CD14-positive monocyte (primary cell): ENCODE measurements around the gene CENPF. TPM values are rescaled to one million over a fixed set of nuclear protein-coding genes. Genes with fewer than 3 reads are reported as not detected.

ENCODE experiments used
- DNase-seq, 3 donors: peaks; one replicate each; pipeline ENCODE4 v3.0.0-alpha.2; 2011 to 2022
- H2AFZ ChIP-seq: 2 replicates; pipeline ENCODE4 v1.6.0; 2012; ENCODE audit warnings: mild to moderate bottlenecking, low read depth, low read length, inconsistent platforms; ENCODE audit not compliant: insufficient read depth, poor library complexity, severe bottlenecking
- H3K27ac ChIP-seq, 2 donors: 1 replicate in 1 of 2; 2 replicates in 1 of 2; pipeline ENCODE4 v1.5.1; 2012 to 2013; ENCODE audit warnings: low read length in 2 of 2, control low read depth in 1 of 2, inconsistent platforms in 1 of 2, low read depth in 1 of 2, mild to moderate bottlenecking in 1 of 2
- H3K27me3 ChIP-seq, 2 donors: one replicate each; pipeline versions ENCODE4 v1.6.0 to v1.6.1; 2011 to 2013; ENCODE audit warnings: low read length in 2 of 2; ENCODE audit not compliant: control insufficient read depth in 2 of 2, insufficient read depth in 2 of 2
- H3K36me3 ChIP-seq, 2 donors: replicated peaks in 1 of 2; 1 replicate in 1 of 2; 2 replicates in 1 of 2; pipeline versions ENCODE4 v1.5.1 to v1.6.1; 2012 to 2013; ENCODE audit warnings: low read length in 2 of 2, control low read depth in 1 of 2, inconsistent platforms in 1 of 2, mild to moderate bottlenecking in 1 of 2; ENCODE audit not compliant: insufficient read depth in 2 of 2, control insufficient read depth in 1 of 2
- H3K4me1 ChIP-seq, 2 donors: 1 replicate in 1 of 2; 2 replicates in 1 of 2; pipeline versions ENCODE4 v1.5.1 to v1.6.1; 2012 to 2013; ENCODE audit warnings: low read length in 2 of 2, control low read depth in 1 of 2, inconsistent platforms in 1 of 2, mild to moderate bottlenecking in 1 of 2, moderate library complexity in 1 of 2; ENCODE audit not compliant: insufficient read depth in 2 of 2, control insufficient read depth in 1 of 2
- H3K4me2 ChIP-seq: replicated peaks from 2 replicates; pipeline ENCODE3; 2012; ENCODE audit warnings: low read length, moderate library complexity, mild to moderate bottlenecking; ENCODE audit not compliant: poor library complexity, severe bottlenecking; ENCODE audit errors: extremely low read depth
- H3K4me3 ChIP-seq, 3 experiments: fragments of 200-600 bp in 1 of 3; sonication (generic) in 1 of 3; replicated peaks in 1 of 3; 1 replicate in 2 of 3; 2 replicates in 1 of 3; pipeline ENCODE4 v1.5.1; 2011 to 2013; ENCODE audit warnings: low read length in 3 of 3, mild to moderate bottlenecking in 3 of 3, control low read depth in 2 of 3, low read depth in 2 of 3, inconsistent platforms in 1 of 3, moderate library complexity in 1 of 3
- H3K79me2 ChIP-seq: 2 replicates; pipeline ENCODE4 v1.6.0; 2012; ENCODE audit warnings: mild to moderate bottlenecking, control low read depth, inconsistent platforms, low read length, moderate library complexity; ENCODE audit not compliant: insufficient read depth
- H3K9ac ChIP-seq: 2 replicates; pipeline ENCODE4 v1.6.0; 2017; ENCODE audit warnings: low read length, mild to moderate bottlenecking; ENCODE audit not compliant: insufficient read depth, poor library complexity, severe bottlenecking
- H3K9me3 ChIP-seq, 2 donors: replicated peaks in 1 of 2; 1 replicate in 1 of 2; 2 replicates in 1 of 2; pipeline versions ENCODE4 v1.5.1 to v1.6.1; 2012 to 2013; ENCODE audit warnings: low read length in 2 of 2, control low read depth in 1 of 2; ENCODE audit not compliant: control insufficient read depth in 1 of 2, insufficient read depth in 1 of 2
- H4K20me1 ChIP-seq: 2 replicates; pipeline ENCODE4 v1.6.0; 2012; ENCODE audit warnings: mild to moderate bottlenecking, low read length, control low read depth, moderate library complexity; ENCODE audit not compliant: insufficient read depth
- H3K27ac Mint-ChIP-seq, 7 donors: one replicate each; pipeline ENCODE4 v1.8.0; 2020; ENCODE audit warnings: mild to moderate bottlenecking in 7 of 7, mixed read lengths in 7 of 7, moderate library complexity in 6 of 7, inconsistent platforms in 2 of 7
- H3K27me3 Mint-ChIP-seq, 3 donors: one replicate each; pipeline ENCODE4 v1.8.0; 2021 to 2022; ENCODE audit warnings: low read depth in 3 of 3, mild to moderate bottlenecking in 3 of 3, mixed read lengths in 3 of 3, moderate library complexity in 3 of 3, inconsistent platforms in 1 of 3
- H3K36me3 Mint-ChIP-seq, 2 donors: one replicate each; pipeline ENCODE4 v1.8.0; 2020; ENCODE audit warnings: mixed read lengths in 2 of 2, inconsistent platforms in 1 of 2, mild to moderate bottlenecking in 1 of 2
- H3K4me1 Mint-ChIP-seq: one replicate; pipeline ENCODE4 v1.8.0; 2020; ENCODE audit warnings: mild to moderate bottlenecking, mixed read lengths
- H3K4me3 Mint-ChIP-seq, 2 donors: one replicate each; pipeline ENCODE4 v1.8.0; 2020; ENCODE audit warnings: mild to moderate bottlenecking in 2 of 2, mixed read lengths in 2 of 2, moderate library complexity in 1 of 2
- H3K9me3 Mint-ChIP-seq, 7 donors: one replicate each; pipeline ENCODE4 v1.8.0; 2020 to 2022; ENCODE audit warnings: mixed read lengths in 7 of 7, mild to moderate bottlenecking in 6 of 7, moderate library complexity in 6 of 7, inconsistent platforms in 2 of 7
- WGBS: methylation state at CpG from one replicate; pipeline ENCODE4 v1.1.5; 2013; ENCODE audit warnings: missing lambda C conversion rate; ENCODE audit not compliant: insufficient coverage; 5-methylcytosine and 5-hydroxymethylcytosine counted together
- intact Hi-C, 2 donors: fragments of 100-400 bp; cut with micrococcal nuclease; formaldehyde crosslinking; loops; one replicate each; pipeline versions ENCODE4 v1.15.0 to v1.15.1; 2023
- polyA plus RNA-seq, 3 donors: library from polyadenylated mRNA; depleted of rRNA in 1 of 3; unstranded in 2 of 3; stranded (reverse) in 1 of 3; fragments of 300-500 nt in 2 of 3; fragments of >200 nt in 1 of 3; fragmentation: Illumina TruSeq in 2 of 3; gene quantifications; 1 replicate in 2 of 3; 2 replicates in 1 of 3; pipeline ENCODE4 v1.2.3, GENCODE V29; 2012 to 2021
- TF ChIP-seq, protein P1 (sequence below): fragments of 200-600 bp; IDR thresholded peaks from one replicate; pipeline ENCODE4 v1.8.0; 2022; ENCODE audit warnings: antibody characterized with exemption, mild to moderate bottlenecking

CENPF gene
- polyA plus RNA-seq, 3 donors, result 0.01 to 0.29 TPM; not detected in 1

DNA sequence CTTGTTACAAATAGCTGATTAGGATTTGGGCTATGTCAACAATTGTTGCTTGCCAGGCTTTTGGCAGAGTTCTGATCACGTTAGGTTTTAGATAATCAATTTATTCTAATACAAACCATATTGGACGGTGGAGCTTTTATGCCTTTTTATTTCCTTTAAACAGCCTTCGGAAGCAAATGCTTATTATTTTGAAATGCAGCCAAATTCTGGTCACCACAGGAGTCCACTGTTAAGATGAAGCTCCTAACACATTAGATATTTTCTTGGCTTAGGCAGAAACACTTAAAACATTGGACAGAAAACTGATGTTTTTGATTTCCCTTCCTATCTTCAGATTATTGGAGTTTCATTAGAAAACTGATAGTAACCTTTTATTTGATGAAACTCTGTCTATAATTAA lies 82.9 kb downstream of the CENPF start:
- Mint-ChIP-seq H3K4me3 (no peak overlapping the region), H3K9me3 (no peaks in the 10 kb centered on the region), H3K36me3 (no peaks in the 10 kb centered on the region), H3K27me3 (peaks cover 0 to 5% (median 3%) of the 10 kb centered on the region in 3 donors), H3K4me1 (no peaks in the 10 kb centered on the region), H3K27ac (no peak overlapping the region)
- H3K36me3 ChIP-seq, result no peaks in the 10 kb centered on the region
- H3K9me3 ChIP-seq, result no peaks in the 10 kb centered on the region
- H3K4me3 ChIP-seq, result no peak overlapping the region
- no peak overlapping the region for H3K4me2 ChIP-seq
- no peaks in the 10 kb centered on the region for H3K79me2 ChIP-seq
- WGBS, result 60% methylated on average over 1 of the region's 3 CpGs
- no peak overlapping the region for H3K9ac ChIP-seq
- H3K27ac ChIP-seq, result no peak overlapping the region
- no peak for DNase-seq
- no peaks in the 10 kb centered on the region for H3K27me3 ChIP-seq
- TF ChIP-seq, protein P1, sequence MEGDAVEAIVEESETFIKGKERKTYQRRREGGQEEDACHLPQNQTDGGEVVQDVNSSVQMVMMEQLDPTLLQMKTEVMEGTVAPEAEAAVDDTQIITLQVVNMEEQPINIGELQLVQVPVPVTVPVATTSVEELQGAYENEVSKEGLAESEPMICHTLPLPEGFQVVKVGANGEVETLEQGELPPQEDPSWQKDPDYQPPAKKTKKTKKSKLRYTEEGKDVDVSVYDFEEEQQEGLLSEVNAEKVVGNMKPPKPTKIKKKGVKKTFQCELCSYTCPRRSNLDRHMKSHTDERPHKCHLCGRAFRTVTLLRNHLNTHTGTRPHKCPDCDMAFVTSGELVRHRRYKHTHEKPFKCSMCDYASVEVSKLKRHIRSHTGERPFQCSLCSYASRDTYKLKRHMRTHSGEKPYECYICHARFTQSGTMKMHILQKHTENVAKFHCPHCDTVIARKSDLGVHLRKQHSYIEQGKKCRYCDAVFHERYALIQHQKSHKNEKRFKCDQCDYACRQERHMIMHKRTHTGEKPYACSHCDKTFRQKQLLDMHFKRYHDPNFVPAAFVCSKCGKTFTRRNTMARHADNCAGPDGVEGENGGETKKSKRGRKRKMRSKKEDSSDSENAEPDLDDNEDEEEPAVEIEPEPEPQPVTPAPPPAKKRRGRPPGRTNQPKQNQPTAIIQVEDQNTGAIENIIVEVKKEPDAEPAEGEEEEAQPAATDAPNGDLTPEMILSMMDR, result no peak
- H2AFZ ChIP-seq, result no peak overlapping the region
- no peaks in the 10 kb centered on the region for H4K20me1 ChIP-seq
- no peaks in the 10 kb centered on the region for H3K4me1 ChIP-seq
- intact Hi-C loops, result no loop called here

DNA sequence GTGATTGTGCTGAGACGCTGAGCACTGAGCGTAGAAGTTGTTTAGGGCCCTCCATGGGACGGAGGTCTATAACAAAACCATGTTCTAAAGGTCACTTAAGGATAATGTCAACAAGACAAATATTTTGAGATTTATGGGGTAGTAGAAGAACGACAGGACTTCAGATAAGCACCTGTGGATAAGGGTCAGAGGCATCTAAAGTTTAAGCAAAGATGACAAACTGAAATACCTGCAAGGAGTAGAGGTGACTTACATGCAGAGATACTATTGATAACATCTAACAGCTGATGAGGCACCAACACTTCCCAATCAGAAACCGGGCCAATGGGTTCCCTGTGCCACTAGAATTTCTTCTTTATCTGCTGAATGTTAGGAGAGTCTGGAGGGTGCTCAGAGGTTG lies 83.5 kb downstream of the CENPF start:
- no peaks in the 10 kb centered on the region for H3K4me1 Mint-ChIP-seq
- no peaks in the 10 kb centered on the region for H3K36me3 Mint-ChIP-seq
- no peaks in the 10 kb centered on the region for H3K27me3 ChIP-seq
- H4K20me1 ChIP-seq, result no peaks in the 10 kb centered on the region
- H3K36me3 ChIP-seq, result no peaks in the 10 kb centered on the region
- H3K27me3 Mint-ChIP-seq, result peaks cover 0 to 5% (median 3%) of the 10 kb centered on the region in 3 donors
- no peak overlapping the region for H3K27ac ChIP-seq
- no peak overlapping the region for H3K9ac ChIP-seq
- H3K4me3 ChIP-seq, result no peak overlapping the region
- H3K9me3 ChIP-seq, result no peaks in the 10 kb centered on the region
- no peak overlapping the region for H3K27ac Mint-ChIP-seq
- H3K4me1 ChIP-seq, result no peaks in the 10 kb centered on the region
- TF ChIP-seq, protein P1, result no peak
- no CpG with 5 or more reads among the region's 5 CpGs for WGBS
- DNase-seq, result no peak
- H2AFZ ChIP-seq, result no peak overlapping the region
- no peak overlapping the region for H3K4me3 Mint-ChIP-seq
- no peaks in the 10 kb centered on the region for H3K9me3 Mint-ChIP-seq
- no peaks in the 10 kb centered on the region for H3K79me2 ChIP-seq
- intact Hi-C loops, result no loop called here
- no peak overlapping the region for H3K4me2 ChIP-seq
